OCI-LY3 (cell line): ENCODE data around the gene NDUFS7.

Source experiments
- CTCF ChIP-seq: fragments of 200-600, 300-600 bp; sonication (generic); IDR thresholded peaks from 2 replicates; pipeline ENCODE4 v1.5.1; 2014; ENCODE audit warnings: antibody characterized with exemption, low read length, low read depth
- EZH2phosphoT487 ChIP-seq: fragments of 200-600 bp; shearing (Covaris generic); IDR thresholded peaks from 2 replicates; pipeline ENCODE4 v1.6.1; 2018; ENCODE audit warnings: antibody characterized with exemption, mixed run types, low read depth

DNA sequence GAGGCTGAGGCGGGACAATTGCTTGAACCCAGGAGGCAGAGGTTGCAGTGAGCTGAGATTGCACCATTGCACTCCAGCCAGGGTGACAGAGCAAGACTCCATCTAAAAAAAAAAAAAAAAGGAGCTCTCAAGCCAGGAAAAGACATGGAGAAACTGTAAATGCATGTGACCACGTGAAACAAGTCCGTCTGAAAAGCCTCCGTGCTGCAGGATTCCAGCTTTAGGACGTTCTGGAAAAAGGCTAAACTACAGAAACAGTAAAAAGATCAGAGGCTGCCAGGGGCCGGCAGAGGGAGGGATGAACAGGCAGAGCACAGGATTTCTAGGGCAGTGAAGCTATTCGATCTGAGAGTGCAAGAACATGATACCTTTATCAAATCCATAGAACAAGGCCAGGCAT is 40.7 kb upstream of the NDUFS7 start:
- TF ChIP-seq EZH2phosphoT487 (no peak), CTCF (no peak)
